NCI-H187 (cell line): ENCODE measurements around the gene SLC47A2.
"Not testable (repeated sequence)": the region's sequence is repeated elsewhere in the genome, so short reads cannot be mapped to it uniquely, and the experiment has no call there.

Experiments used
- DNase-seq, 2 experiments: peaks; one replicate each; lab custom pipeline; 2025; lab: John Stamatoyannopoulos, UW

SLC47A2 gene

GRCh38 chr17:19716108-19717030 is at the start of gene SLC47A2:
SLC47A2 (minus strand) TSS chr17:19716584; CDS start chr17:19716555, 29 bp downstream.
- DNase-seq = no peak

- no peak for DNase-seq
These were observed 49.6 kb upstream of the SLC47A2 start for GRCh38 chr17:19766016-19766415.

- not testable (repeated sequence) for DNase-seq
These were observed 47.6 kb upstream of the SLC47A2 start for GRCh38 chr17:19763991-19764390.

GRCh38 chr17:19763416-19763815 is 47.0 kb upstream of the SLC47A2 start:
- DNase-seq = no peak

- peak; percentile 1 to 20 for DNase-seq
These were observed 46.2 kb upstream of the SLC47A2 start for GRCh38 chr17:19762515-19762961.

- no peak for DNase-seq
These were observed 44.4 kb upstream of the SLC47A2 start for GRCh38 chr17:19760746-19761145.

GRCh38 chr17:19759568-19760549 is 43.5 kb upstream of the SLC47A2 start:
- DNase-seq = no peak

GRCh38 chr17:19757536-19758180 is 41.3 kb upstream of the SLC47A2 start:
- DNase-seq = no peak

GRCh38 chr17:19756546-19756945 is 40.2 kb upstream of the SLC47A2 start:
- no peak for DNase-seq

- no peak for DNase-seq
These were observed 39.6 kb upstream of the SLC47A2 start for GRCh38 chr17:19755821-19756510.

- DNase-seq = no peak
These were observed 39.0 kb upstream of the SLC47A2 start for GRCh38 chr17:19755392-19755791.

GRCh38 chr17:19753661-19754463 is 37.5 kb upstream of the SLC47A2 start:
- DNase-seq = no peak

GRCh38 chr17:19753051-19753509 is 36.7 kb upstream of the SLC47A2 start:
- DNase-seq = no peak

GRCh38 chr17:19752216-19753050 is 36.0 kb upstream of the SLC47A2 start:
- no peak for DNase-seq

GRCh38 chr17:19750835-19751234 is 34.5 kb upstream of the SLC47A2 start:
- no peak for DNase-seq

GRCh38 chr17:19750020-19750572 is 33.7 kb upstream of the SLC47A2 start:
- no peak for DNase-seq

GRCh38 chr17:19748807-19749193 is 32.4 kb upstream of the SLC47A2 start:
- no peak for DNase-seq

GRCh38 chr17:19747829-19748806 is 31.7 kb upstream of the SLC47A2 start, which contains the start of gene ALDH3A1:
ALDH3A1 (minus strand) TSS chr17:19748298; CDS start chr17:19745129, 3,169 bp downstream.
- DNase-seq = no peak
